Bronchial epithelial cell (primary cell): ENCODE results near the gene APPL2. TPM values are rescaled to one million over a fixed set of nuclear protein-coding genes. Genes with fewer than 3 reads are reported as not detected.

Source experiments
- DNase-seq: peaks from one replicate; pipeline ENCODE4 v3.0.0-alpha.2; 2010; ENCODE audit warnings: low read depth
- FAIRE-seq: peaks from 2 replicates; lab custom pipeline; 2011; peaks lifted over from hg19 to GRCh38; lab: Jason Lieb, UNC
- H3K27me3 ChIP-seq: 2 replicates; pipeline ENCODE4 v1.5.1; 2011; ENCODE audit warnings: low read length; ENCODE audit not compliant: control insufficient read depth, insufficient read depth
- H3K36me3 ChIP-seq: 2 replicates; pipeline ENCODE4 v1.5.1; 2011; ENCODE audit warnings: low read length; ENCODE audit not compliant: control insufficient read depth, insufficient read depth
- H3K4me3 ChIP-seq: 2 replicates; pipeline ENCODE4 v1.5.1; 2011; ENCODE audit warnings: mild to moderate bottlenecking, low read depth, low read length, control low read depth
- total RNA-seq: library from RNA; depleted of rRNA; stranded (reverse); fragments of >200 nt; gene quantifications from 2 replicates; pipeline ENCODE4 v1.2.1, GENCODE V29; 2014
- TF ChIP-seq, protein P1 (sequence below): IDR thresholded peaks from 2 replicates; pipeline ENCODE4 v1.5.1; 2011; ENCODE audit warnings: mild to moderate bottlenecking, moderate library complexity, low read length, control low read depth, inconsistent platforms; ENCODE audit not compliant: insufficient read depth, severe bottlenecking

Gene APPL2
- total RNA-seq, 1 donor from 2014 or later = 23.2 TPM

DNA sequence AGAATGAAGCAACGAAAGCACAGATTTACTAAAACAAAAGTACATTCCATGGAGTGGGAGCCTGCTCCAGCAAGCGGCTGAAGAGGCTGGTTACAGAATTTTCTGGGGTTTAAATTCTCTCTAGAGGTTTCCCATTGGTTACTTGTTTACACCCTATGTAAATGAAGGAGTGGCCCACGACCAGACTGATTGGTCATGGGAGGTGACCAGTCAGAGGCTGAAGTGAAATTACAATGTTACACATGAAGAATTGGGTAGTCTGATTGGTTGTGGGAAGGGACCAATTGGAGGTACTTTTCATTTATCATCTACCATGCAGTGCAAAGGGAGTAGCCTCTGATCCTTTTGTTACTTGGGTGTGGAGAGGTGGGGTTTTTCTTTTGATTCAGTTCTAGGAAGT lies 36.2 kb upstream of the APPL2 start:
- FAIRE-seq (no peak), DNase-seq (no peak)
- Histone ChIP-seq H3K36me3 (no peaks in the 10 kb centered on the region), H3K4me3 (no peak overlapping the region), H3K27me3 (no peaks in the 10 kb centered on the region)
- TF ChIP-seq, protein P1, sequence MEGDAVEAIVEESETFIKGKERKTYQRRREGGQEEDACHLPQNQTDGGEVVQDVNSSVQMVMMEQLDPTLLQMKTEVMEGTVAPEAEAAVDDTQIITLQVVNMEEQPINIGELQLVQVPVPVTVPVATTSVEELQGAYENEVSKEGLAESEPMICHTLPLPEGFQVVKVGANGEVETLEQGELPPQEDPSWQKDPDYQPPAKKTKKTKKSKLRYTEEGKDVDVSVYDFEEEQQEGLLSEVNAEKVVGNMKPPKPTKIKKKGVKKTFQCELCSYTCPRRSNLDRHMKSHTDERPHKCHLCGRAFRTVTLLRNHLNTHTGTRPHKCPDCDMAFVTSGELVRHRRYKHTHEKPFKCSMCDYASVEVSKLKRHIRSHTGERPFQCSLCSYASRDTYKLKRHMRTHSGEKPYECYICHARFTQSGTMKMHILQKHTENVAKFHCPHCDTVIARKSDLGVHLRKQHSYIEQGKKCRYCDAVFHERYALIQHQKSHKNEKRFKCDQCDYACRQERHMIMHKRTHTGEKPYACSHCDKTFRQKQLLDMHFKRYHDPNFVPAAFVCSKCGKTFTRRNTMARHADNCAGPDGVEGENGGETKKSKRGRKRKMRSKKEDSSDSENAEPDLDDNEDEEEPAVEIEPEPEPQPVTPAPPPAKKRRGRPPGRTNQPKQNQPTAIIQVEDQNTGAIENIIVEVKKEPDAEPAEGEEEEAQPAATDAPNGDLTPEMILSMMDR = no peak

DNA sequence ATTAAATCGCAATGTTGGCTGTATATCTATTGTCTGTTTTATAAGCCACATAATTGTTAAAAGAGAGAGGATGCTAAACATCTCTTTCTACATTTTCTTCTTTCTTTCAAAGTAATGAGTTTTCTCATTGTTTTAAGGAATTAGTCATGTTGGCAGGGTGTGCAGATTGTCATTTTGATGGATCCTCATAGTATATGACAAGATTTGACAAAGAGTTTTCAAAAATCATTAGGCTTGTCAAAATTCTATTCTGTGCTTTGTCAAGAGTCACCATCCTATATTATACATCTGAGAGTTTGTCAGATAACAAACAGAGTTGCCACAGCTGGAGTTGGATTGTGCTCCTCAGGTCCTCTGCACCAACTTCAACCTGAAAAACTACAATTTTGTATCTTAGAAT lies 35.4 kb upstream of the APPL2 start:
- Histone ChIP-seq H3K4me3 (no peak overlapping the region), H3K36me3 (no peaks in the 10 kb centered on the region), H3K27me3 (no peaks in the 10 kb centered on the region)
- FAIRE-seq (no peak), DNase-seq (no peak)
- TF ChIP-seq, protein P1 = no peak

DNA sequence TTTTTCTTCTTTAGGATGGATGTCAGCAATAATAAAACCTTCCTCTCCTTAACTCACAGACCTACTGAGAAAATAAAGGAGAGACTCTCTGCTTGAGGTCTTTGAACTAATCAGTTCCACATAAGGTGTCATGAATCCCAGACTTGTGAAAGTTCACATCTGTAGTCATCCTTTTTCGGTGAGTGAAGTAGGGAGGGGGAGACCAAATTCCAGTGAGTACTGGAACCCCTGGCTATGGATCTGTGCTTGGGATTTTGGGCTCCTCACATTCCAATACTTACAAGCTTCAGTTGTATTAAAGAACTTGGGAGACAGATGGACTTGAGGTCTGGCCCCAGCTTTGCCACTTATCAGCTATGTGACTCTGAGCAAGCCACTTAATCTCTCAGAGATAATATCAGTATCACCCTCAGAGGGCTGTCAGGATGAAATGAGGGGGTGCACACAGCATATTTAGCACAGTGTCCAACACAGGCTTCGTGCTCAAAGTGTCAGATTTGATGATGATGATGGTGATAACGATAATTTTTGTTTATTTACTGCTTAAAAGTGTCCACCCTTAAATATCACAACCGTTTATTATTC lies 34.8 kb upstream of the APPL2 start:
- FAIRE-seq = no peak
- no peak overlapping the region for H3K4me3 ChIP-seq

DNA sequence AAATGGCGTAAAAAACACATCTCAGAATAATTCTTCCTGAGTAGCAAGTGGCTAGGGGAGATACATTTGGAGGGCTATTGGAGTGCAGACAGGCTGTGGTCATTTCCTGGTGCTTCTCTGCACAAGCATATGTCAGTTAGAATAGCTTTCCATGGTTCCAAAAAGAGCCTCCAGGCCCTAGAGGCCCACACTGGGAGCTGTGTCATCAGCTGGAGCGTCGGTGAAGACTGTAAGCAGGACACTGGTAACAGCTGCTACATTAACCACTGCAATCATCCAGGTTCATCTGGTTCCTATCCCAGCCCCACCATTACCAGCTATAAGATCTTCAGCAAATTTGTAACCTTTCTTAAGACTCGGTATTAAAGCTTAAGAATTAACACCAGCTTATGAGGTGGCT lies 31.7 kb upstream of the APPL2 start:
- FAIRE-seq (no peak), DNase-seq (no peak)
- no peaks in the 10 kb centered on the region for H3K36me3 ChIP-seq
- no peaks in the 10 kb centered on the region for H3K27me3 ChIP-seq
- TF ChIP-seq, protein P1 = no peak
- no peak overlapping the region for H3K4me3 ChIP-seq

More for the DNA sequence above, 34.8 kb upstream of the APPL2 start:
- H3K36me3 ChIP-seq = no peaks in the 10 kb centered on the region
- H3K27me3 ChIP-seq = no peaks in the 10 kb centered on the region
- TF ChIP-seq, protein P1 = no peak
- no peak for DNase-seq

DNA sequence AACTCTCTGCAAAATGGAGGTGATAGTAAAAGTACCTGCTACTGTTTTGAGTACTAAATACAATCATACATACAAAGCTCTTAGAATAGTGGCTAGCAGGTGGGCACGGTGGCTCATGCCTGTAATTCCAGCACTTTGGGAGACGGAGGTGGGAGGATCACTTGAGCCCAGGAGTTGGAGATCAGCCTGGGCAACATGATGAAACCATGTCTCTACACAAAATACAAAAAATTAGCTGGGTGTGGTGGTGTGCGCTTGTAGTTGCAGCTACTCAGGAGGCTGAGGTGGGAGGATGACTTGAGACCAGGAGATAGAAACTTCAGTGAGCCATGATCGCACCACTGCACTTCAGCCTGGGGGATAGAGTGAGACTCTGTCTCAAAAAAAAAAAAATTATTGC lies 28.8 kb upstream of the APPL2 start:
- no peak for FAIRE-seq
- Histone ChIP-seq H3K27me3 (no peaks in the 10 kb centered on the region), H3K36me3 (no peaks in the 10 kb centered on the region), H3K4me3 (no peak overlapping the region)
- no peak for DNase-seq
- TF ChIP-seq, protein P1 = no peak

DNA sequence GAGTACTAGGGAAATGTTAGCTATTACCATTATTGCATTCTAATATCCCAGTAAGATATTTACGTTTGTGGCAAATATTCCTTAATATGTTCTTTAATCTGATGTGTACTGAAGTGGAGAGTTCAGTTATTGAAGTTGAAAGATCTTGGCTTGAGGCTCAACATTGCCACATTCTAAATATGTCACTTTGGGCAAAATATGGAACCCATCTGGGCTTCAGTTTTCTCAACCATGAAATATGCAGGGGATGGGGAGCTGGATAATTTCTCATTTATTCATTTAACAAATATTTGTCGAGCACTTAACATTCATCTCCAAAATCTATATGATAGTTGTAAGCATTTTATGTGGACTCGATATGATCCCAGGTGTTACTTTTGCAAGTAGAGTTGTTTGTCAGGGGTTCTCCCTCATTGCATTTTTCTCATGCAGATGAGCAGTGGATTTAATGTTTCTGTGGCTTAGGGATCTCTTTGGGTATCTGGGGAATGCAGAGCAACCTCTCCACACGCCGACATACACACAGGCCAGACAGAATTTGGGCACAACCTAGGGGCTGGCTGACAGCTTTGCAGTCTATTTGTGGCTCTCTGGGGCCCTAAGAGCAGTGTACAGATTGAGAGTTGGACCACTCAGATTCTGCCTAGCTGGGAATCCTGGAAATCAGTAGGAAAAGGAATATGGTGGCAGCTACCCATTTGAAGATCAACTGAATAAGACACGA lies 26.6 kb upstream of the APPL2 start:
- H3K4me3 ChIP-seq = no peak overlapping the region
- no peak for FAIRE-seq
- TF ChIP-seq, protein P1 = no peak
- H3K27me3 ChIP-seq = no peaks in the 10 kb centered on the region
- DNase-seq = no peak
- H3K36me3 ChIP-seq = no peaks in the 10 kb centered on the region
